Activated CD8-positive, alpha-beta T cell treated with anti-CD3 and anti-CD28 coated beads for 36 hours (primary cell): ENCODE measurements around the gene BLOC1S3. TPM values are rescaled to one million over a fixed set of nuclear protein-coding genes. Genes with fewer than 3 reads are reported as not detected.
A peak's percentile ranks its signal among the peaks of the same experiment; 100 is the strongest.

Experiments
- ATAC-seq: fragments of 200-7000 bp; cut with Tn5 transposase; one replicate; pipeline ENCODE4 v1.10.0; 2021; ENCODE audit warnings: mild to moderate bottlenecking, moderate library complexity
- CTCF ChIA-PET: fragments of 350-600 bp; sonication (Branson Sonifier 250); formaldehyde crosslinking; loops from one replicate; lab custom pipeline; 2021; ENCODE audit warnings: antibody characterized with exemption; lab: Charles Lee
- POLR2A ChIA-PET: fragments of 350-600 bp; sonication (Branson Sonifier 250); formaldehyde crosslinking; loops from one replicate; lab custom pipeline; 2021; ENCODE audit warnings: antibody characterized with exemption; lab: Charles Lee
- DNase-seq: peaks from one replicate; pipeline ENCODE4 v3.0.0-alpha.2; 2020
- H3K27ac Mint-ChIP-seq: one replicate; pipeline ENCODE4 v1.8.0; 2021; ENCODE audit warnings: mild to moderate bottlenecking, mixed read lengths
- H3K27me3 Mint-ChIP-seq: one replicate; pipeline ENCODE4 v1.8.0; 2021; ENCODE audit warnings: mixed read lengths
- H3K36me3 Mint-ChIP-seq: one replicate; pipeline ENCODE4 v1.8.0; 2021; ENCODE audit warnings: low read depth, mixed read lengths
- H3K4me1 Mint-ChIP-seq: one replicate; pipeline ENCODE4 v1.8.0; 2021; ENCODE audit warnings: low read depth, mixed read lengths
- H3K4me3 Mint-ChIP-seq: one replicate; pipeline ENCODE4 v1.8.0; 2021; ENCODE audit warnings: mild to moderate bottlenecking, moderate library complexity, mixed read lengths
- H3K9me3 Mint-ChIP-seq: one replicate; pipeline ENCODE4 v1.8.0; 2021; ENCODE audit warnings: mixed read lengths
- CTCF ChIP-seq: fragments of 200-600 bp; IDR thresholded peaks from one replicate; pipeline ENCODE4 v1.8.0; 2022; ENCODE audit warnings: antibody characterized with exemption, mild to moderate bottlenecking
- intact Hi-C: fragments of 100-400 bp; cut with micrococcal nuclease; formaldehyde crosslinking; loops from one replicate; pipeline ENCODE4 v1.10.0; 2022
- total RNA-seq, 2 experiments: library from RNA; stranded (reverse); gene quantifications; one replicate each; pipeline ENCODE4 v1.2.3, GENCODE V29; 2021

The BLOC1S3 gene
- total RNA-seq, 2 experiments from 2014 or later, result 8.9 to 10.8 TPM

DNA sequence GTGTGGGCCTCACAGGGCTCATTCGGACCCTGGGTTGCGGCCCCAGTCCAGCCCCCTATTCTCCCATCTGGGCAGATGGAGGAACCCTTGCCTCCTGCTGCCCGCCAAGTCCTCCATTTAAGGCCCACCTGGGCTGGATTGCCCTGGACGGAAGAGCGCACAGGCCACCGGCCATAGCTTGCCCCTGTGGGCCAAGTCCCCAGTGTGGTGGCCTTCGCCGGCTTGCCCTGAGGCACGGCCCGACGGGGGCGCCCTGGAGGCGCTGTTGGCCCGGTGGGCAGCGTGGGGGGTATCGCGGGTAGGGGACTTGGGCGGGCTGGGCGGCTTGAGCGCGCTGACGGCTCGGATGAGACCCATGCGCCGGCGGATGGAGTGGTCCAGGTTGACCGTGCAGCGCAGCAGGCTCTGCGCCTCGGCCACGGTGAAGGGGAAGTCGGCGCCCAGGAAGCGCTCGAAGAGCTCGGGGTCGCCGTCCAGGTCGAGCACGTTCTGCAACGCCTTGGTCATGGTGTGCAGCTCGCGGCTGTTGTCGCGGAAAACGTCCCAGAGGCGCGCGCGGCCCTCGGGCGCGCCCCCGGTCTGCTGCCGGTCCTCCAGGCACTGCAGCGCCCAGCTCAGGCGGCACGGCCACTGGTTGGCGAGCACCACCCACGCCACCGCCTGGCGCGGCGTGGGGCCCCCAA lies 26.6 kb upstream of the BLOC1S3 start:
- POLR2A ChIA-PET, result interaction anchor here (0.6 to 1.1 kb wide), 6 partner anchors 9 to 197 kb away, joined by 3 to 7 read pairs (median 3); partner anchors contain the start of genes NKPD1 and PPP1R37

DNA sequence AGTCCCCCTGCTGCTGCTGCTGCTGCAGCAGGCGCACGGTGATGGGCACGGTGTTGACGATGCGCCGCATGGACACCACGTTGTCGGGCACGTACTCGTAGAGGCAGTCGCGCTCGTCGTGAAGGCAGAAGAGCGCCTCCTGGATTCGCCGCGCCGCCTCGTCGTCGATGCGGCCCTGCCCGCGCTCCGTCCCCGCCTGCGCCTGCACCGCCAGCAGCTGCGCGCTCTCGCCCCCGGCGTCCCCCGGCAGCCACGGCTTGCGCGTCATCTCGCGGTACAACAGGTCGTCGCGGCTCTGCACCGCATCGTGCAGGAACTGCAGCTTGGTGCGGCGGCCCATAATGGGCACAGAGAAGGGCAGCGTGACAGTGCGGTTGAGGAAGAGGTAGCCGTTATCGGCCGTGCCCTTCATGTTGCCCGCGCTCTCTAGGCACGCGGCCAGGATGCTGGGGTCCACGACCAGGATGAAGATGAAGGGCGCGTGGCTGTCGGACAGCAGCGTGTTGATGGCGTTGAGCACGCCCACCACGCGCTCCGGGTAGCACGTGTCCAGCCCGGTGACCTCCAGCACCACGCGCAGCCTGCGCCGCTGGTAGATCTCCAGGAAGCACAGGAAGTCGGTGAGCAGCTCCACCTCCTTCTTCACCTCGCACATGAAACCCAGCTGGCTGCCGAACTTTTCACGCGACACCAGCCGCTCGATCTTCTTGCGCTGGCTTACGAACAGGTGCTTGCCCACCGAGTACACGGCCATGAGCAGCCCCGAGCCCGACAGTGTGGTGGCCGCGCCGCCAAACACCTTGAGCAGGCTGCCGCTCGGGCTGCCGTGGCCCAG lies 25.9 kb upstream of the BLOC1S3 start:
- DNase-seq (peak; percentile 71), ATAC-seq (peak; percentile 50)
- intact Hi-C loops, result no loop called here
- Mint-ChIP-seq H3K36me3 (peaks cover 7% of the 10 kb centered on the region), H3K27me3 (peaks cover 23% of the 10 kb centered on the region), H3K4me3 (peak overlapping the region; percentile 52), H3K4me1 (peaks cover 25% of the 10 kb centered on the region), H3K27ac (peak overlapping the region; percentile 30), H3K9me3 (peaks cover 2% of the 10 kb centered on the region)
- ChIA-PET POLR2A (interaction anchor here (0.7 to 1.5 kb wide), 8 partner anchors 8 to 60 kb away, joined by 3 to 7 read pairs (median 3); partner anchors contain the start of genes BLOC1S3, NKPD1 and PPP1R37), CTCF (interaction anchor here (0.7 to 2.6 kb wide), 6 partner anchors 12 to 31 kb away, joined by 3 to 6 read pairs (median 3); partner anchors contain the start of gene TRAPPC6A)
- TF ChIP-seq CTCF, result no peak

More for the DNA sequence above, 26.6 kb upstream of the BLOC1S3 start:
- no peak overlapping the region for H3K4me3 Mint-ChIP-seq
- DNase-seq, result no peak
- peaks cover 25% of the 10 kb centered on the region for H3K4me1 Mint-ChIP-seq
- H3K27ac Mint-ChIP-seq, result no peak overlapping the region
- H3K27me3 Mint-ChIP-seq, result peaks cover 21% of the 10 kb centered on the region
- CTCF ChIA-PET, result interaction anchor here (1.1 kb wide), 2 partner anchors 23 to 26 kb away, joined by 3 to 5 read pairs; partner anchors contain the start of gene TRAPPC6A
- no peak for ATAC-seq
- peaks cover 2% of the 10 kb centered on the region for H3K9me3 Mint-ChIP-seq
- H3K36me3 Mint-ChIP-seq, result peaks cover 9% of the 10 kb centered on the region
- intact Hi-C loops, result no loop called here
- TF ChIP-seq CTCF, result no peak

GRCh38 chr19:45153339-45154063 lies 25.1 kb upstream of the BLOC1S3 start:
- intact Hi-C loops, result no loop called here
- H3K27me3 Mint-ChIP-seq, result peaks cover 27% of the 10 kb centered on the region
- ATAC-seq (peak; percentile 17), DNase-seq (peak; percentile 39)
- no peak for TF ChIP-seq CTCF
- ChIA-PET CTCF (interaction anchor here (0.7 to 2.6 kb wide), 4 partner anchors 11 to 30 kb away, joined by 3 to 6 read pairs (median 3); no protein-coding TSS in a partner anchor), POLR2A (interaction anchor here (0.7 to 1.5 kb wide), 5 partner anchors 11 to 364 kb away, joined by 3 to 5 read pairs (median 5); partner anchors contain the start of gene BLOC1S3)
- H3K27ac Mint-ChIP-seq, result no peak overlapping the region
- peaks cover 2% of the 10 kb centered on the region for H3K9me3 Mint-ChIP-seq
- peaks cover 7% of the 10 kb centered on the region for H3K36me3 Mint-ChIP-seq
- H3K4me1 Mint-ChIP-seq, result peaks cover 25% of the 10 kb centered on the region
- H3K4me3 Mint-ChIP-seq, result no peak overlapping the region

DNA sequence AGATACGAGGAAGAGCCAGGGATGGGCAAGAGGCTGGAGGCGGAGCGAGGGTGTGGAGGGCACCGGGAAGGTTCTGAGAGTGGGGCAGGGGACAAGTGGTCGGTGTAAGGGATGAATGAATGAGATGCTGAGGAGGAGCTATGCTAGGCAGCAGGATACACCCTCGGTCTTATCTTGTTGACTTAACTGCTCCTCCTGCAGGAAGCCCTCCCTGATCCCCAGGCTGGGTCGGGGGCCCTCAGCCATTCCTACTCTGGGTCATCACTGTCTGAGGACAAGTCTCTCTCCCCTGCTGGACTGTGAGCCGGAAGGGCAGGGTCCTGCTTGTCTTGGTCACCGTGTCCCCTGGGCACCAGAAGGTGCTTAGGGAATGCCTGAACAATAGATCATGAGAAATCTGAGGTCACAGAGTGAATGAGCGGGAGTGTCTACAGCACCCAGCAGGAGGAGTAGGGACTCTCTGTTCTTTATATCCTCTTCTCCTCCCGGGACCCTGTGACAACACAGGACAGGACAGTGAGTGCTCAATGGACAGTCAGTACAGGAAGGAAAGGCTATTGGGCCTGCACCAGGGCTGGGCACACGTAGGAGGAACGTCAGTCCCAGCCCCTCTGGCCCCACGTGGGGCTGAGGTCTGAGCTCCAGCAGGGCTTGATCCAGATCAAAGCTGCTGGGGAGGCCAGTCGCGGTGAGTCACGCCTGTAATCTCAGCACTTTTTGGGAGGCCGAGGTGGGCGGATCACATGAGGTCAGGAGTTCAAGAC lies 24.3 kb upstream of the BLOC1S3 start:
- ChIA-PET CTCF (interaction anchor here (1.4 to 2.6 kb wide), 2 partner anchors 27 to 29 kb away, joined by 4 to 6 read pairs; no protein-coding TSS in a partner anchor), POLR2A (interaction anchor here (0.7 to 1.5 kb wide), 4 partner anchors 11 to 365 kb away, joined by 3 to 5 read pairs (median 5); partner anchors contain the start of gene BLOC1S3)
- Mint-ChIP-seq H3K4me3 (no peak overlapping the region), H3K27me3 (peaks cover 27% of the 10 kb centered on the region), H3K36me3 (peaks cover 7% of the 10 kb centered on the region), H3K27ac (no peak overlapping the region), H3K9me3 (peaks cover 2% of the 10 kb centered on the region), H3K4me1 (peaks cover 23% of the 10 kb centered on the region)
- DNase-seq (peak; percentile 50), ATAC-seq (no peak)
- no peak for TF ChIP-seq CTCF
- intact Hi-C loops, result no loop called here
